Measurements from ENCODE around the gene MINK1. TPM values are rescaled to one million over a fixed set of nuclear protein-coding genes. Genes with fewer than 3 reads are reported as not detected.
"Not testable (repeated sequence)": the region's sequence is repeated elsewhere in the genome, so short reads cannot be mapped to it uniquely, and the experiment has no call there.

Gene MINK1
- polyA plus RNA-seq, 3 donors, result 51.6 to 60.6 (median 52.2) TPM

DNA sequence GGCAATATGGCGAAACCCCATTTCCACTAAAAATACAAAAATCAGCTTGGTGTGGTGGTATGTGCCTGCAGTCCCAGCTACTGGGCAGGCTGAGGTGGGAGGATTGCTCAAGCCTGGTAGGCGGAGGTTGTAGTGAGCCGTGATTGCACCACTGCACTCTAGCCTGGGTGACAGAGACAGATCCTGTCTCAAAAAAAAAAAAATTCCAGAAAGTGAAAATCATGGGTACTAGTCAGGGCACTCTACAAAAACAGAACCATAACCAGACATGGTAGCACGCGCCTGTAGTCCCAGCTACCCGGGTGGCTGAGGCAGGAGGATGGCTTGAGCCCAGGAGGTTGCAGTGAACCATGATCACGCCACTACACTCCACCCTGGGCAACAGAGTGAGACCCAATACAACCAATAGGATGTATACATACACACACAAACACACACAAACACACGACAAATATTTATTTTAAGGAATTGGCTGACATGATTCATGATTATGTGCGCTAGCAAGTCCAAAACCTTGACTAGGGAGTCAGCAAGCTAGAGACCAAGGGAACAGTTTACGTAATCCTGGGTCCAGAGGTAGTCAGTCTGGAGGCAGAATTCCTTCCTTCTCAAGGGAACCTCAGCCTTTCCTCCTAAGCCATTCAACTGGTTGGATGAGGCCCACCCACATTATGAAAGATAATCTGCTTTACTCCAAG, 87.4 kb downstream of the MINK1 start:
- DNase-seq (ENCODE audit: low read depth in 3 of 3, low spot score in 2 of 3), result no peak

DNA sequence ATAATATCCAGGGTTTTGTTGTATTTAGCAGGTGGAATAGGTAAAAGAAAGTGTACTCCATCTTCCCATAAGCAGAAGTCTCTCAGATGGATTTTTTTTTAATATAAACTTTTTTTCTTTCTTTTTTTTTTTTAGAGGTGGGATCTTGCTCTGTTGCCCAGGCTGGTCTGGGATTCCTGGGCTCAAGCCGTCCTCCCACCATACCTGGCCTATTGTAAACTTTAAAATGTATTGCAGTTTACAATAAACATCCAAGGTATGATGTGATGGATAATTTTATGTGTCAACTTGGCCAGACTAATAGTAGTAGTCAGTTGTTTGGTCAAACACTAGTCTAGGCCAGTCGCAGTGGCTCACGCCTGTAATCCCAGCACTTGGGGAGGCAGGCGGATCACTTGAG, 88.2 kb downstream of the MINK1 start:
- no peak for DNase-seq (ENCODE audit: low read depth in 3 of 3, low spot score in 2 of 3)

DNA sequence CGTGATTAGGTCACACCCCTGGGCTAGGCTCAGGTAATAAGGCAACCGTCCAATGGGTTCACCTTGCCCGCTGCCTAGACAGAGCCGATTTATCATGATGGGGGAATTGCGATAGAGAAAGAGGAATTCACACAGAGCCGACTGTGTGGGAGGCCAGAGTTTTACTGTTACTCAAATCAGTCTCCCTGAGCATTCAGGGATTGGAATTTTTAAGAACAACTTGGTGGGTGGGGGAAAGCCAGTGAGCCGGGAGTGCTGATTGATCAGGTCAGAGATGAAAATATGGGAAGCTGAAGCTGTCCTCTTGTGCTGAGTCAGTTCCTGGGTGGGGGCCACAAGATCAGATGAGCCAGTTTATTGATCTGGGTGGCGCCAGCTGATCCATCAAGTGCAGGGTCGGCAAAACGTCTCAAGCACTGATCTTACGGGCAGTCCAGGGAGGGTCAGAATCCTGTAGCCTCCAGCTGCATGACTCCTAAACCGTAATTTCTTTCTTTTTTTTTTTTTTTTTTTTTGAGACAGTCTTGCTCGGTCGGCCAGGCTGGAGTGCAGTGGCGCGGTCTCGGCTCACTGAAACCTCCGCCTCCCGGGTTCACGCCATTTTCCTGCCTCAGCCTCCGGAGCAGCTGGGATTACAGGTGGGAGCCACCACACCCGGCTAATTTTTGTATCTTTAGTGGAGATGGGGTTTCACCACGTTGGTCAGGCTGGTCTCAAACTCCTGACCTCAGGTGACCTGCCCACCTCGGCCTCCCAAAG, 93.6 kb downstream of the MINK1 start:
- DNase-seq (ENCODE audit: low read depth in 3 of 3, low spot score in 2 of 3), result not testable (repeated sequence)

DNA sequence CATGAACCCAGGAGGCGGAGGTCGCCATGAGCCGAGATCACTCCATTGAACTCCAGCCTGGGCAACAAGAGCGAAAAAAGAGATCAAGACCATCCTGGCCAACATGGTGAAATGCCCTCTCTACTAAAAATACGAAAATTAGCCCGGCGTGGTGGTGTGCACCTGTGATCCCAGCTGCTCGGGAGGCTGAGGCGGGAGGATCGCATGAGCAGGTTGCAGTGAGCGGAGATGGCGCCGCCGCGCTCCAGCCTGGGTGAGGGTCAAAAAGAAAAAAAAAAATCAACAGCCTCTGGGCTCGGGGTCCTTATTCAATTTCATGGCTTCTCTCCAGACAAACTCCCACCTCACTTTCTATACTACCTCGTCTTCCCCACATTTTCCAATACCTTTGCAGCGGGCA, 95.7 kb downstream of the MINK1 start:
- no peak for DNase-seq (ENCODE audit: low read depth in 3 of 3, low spot score in 2 of 3)

DNA sequence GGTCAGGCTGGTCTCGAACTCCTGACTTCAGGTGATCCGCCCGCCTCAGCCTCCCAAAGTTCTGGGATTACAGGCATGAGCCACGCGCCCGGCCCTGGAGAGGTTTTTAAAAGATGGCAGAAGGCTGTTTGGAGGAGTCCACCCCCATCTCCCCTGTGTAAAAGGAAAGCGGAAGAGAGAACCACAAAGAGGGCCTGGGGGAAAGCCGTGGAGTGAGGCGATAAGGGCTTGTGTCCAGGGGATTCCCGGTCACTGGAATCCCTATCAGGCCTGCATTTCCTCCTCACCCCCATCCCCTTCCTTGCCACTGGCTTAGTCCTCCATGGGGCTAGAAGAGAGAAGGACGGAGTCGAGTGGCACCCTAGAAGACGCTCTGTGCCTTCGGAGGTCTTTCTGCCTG, 98.8 kb downstream of the MINK1 start, which contains the start of gene GP1BA:
Gene GP1BA, plus strand, starts transcription at position 315 of the 400 bp plus-strand sequence. CDS start 328 bp downstream, outside the sequence.
- DNase-seq (ENCODE audit: low read depth in 3 of 3, low spot score in 2 of 3), result no peak

DNA sequence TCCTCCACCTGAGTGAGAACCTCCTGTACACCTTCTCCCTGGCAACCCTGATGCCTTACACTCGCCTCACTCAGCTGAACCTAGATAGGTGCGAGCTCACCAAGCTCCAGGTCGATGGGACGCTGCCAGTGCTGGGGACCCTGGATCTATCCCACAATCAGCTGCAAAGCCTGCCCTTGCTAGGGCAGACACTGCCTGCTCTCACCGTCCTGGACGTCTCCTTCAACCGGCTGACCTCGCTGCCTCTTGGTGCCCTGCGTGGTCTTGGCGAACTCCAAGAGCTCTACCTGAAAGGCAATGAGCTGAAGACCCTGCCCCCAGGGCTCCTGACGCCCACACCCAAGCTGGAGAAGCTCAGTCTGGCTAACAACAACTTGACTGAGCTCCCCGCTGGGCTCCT, 99.6 kb downstream of the MINK1 start:
- DNase-seq (ENCODE audit: low read depth in 3 of 3, low spot score in 2 of 3), result no peak

DNA sequence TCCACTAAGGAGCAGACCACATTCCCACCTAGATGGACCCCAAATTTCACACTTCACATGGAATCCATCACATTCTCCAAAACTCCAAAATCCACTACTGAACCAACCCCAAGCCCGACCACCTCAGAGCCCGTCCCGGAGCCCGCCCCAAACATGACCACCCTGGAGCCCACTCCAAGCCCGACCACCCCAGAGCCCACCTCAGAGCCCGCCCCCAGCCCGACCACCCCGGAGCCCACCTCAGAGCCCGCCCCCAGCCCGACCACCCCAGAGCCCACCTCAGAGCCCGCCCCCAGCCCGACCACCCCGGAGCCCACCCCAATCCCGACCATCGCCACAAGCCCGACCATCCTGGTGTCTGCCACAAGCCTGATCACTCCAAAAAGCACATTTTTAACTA, 100.5 kb downstream of the MINK1 start:
- DNase-seq (ENCODE audit: low read depth in 3 of 3, low spot score in 2 of 3), result no peak

DNA sequence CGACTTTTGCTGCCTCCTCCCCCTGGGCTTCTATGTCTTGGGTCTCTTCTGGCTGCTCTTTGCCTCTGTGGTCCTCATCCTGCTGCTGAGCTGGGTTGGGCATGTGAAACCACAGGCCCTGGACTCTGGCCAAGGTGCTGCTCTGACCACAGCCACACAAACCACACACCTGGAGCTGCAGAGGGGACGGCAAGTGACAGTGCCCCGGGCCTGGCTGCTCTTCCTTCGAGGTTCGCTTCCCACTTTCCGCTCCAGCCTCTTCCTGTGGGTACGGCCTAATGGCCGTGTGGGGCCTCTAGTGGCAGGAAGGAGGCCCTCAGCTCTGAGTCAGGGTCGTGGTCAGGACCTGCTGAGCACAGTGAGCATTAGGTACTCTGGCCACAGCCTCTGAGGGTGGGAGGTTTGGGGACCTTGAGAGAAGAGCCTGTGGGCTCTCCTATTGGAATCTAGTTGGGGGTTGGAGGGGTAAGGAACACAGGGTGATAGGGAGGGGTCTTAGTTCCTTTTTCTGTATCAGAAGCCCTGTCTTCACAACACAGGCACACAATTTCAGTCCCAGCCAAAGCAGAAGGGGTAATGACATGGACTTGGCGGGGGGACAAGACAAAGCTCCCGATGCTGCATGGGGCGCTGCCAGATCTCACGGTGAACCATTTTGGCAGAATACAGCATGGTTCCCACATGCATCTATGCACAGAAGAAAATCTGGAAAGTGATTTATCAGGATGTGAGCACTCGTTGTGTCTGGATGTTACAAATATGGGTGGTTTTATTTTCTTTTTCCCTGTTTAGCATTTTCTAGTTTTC, 101.2 kb downstream of the MINK1 start:
- no peak for DNase-seq (ENCODE audit: low read depth in 3 of 3, low spot score in 2 of 3)

DNA sequence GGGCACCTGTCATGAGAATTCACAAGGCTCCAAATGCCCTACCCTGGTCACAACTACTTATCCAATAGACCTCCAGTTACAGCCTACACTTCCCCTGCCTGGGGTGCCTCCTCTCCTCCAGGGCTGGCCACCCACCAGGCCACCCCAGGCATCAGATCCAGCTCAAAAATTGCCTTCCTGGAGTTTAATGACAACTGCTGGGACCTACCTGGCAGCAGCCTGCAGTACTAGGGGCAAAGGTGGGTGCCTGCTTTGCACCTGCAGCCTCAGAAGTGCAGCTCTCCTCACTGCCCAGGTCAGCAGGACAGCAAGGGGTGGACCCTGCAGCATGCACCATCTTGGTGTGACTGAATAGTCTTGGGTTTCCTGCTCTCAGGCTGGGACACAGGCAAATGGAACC, 102.5 kb downstream of the MINK1 start:
- DNase-seq (ENCODE audit: low read depth in 3 of 3, low spot score in 2 of 3), result no peak

DNA sequence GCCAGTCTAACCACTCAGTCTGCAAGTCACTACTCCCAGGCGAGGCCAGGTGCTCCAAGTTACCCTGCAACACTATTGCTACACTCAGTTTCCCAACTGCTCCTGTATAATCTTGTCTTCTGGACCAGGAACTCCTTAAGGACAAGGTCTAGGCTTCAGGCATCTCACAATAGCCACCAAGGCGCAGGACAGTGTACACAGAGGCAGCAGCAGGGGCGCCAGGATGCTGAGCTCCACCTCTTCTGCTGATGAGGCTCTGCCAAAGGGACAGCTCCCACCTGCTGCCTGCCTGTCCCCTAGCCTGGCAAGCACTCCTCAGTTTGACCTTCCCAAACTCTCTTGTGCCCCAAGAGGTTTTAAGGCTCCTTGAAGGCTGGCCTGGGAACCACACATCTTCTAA, 103.3 kb downstream of the MINK1 start:
- no peak for DNase-seq (ENCODE audit: low read depth in 3 of 3, low spot score in 2 of 3)

DNA sequence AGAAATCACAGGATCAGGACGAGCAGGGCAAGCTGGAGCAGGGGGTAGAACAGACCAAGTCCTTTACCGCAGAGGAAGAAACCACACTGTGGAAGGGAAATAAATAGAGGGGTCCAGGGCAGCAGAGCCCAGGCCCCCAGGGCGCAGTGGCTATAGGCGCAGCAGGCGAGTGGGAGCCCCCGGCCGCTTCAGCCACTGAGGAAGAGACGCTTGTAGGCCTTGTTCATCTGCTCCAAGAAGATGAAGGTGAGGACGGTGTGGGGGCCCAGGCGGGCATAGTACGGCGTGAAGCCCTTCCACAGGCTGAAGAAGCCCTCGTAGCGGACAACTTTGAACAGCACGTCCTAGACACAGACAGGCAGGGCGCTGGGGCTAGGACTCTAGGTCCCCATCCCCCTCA, 104.4 kb downstream of the MINK1 start:
- no peak for DNase-seq (ENCODE audit: low read depth in 3 of 3, low spot score in 2 of 3)

DNA sequence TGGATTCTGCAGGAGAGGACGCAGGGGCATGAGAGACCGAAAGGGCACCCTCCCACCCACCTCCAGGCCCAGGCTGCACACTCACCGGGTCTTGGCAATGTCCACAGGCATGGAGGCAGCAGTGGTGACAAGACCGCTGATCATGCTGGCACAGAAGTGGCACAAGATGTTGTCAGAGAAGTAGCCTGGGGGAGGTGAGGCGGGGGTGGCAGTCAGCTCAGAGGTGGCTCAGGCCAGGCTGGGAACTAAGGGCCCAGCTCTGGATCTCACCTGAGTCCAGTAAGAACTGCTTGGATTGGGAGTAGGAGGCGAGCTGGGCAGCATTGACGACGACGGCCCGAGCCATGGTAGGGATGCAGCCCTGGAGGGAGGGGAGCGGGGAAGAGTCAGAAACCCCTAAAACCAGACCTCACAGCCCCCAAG, 104.9 kb downstream of the MINK1 start:
- no peak for DNase-seq (ENCODE audit: low read depth in 3 of 3, low spot score in 2 of 3)

DNA sequence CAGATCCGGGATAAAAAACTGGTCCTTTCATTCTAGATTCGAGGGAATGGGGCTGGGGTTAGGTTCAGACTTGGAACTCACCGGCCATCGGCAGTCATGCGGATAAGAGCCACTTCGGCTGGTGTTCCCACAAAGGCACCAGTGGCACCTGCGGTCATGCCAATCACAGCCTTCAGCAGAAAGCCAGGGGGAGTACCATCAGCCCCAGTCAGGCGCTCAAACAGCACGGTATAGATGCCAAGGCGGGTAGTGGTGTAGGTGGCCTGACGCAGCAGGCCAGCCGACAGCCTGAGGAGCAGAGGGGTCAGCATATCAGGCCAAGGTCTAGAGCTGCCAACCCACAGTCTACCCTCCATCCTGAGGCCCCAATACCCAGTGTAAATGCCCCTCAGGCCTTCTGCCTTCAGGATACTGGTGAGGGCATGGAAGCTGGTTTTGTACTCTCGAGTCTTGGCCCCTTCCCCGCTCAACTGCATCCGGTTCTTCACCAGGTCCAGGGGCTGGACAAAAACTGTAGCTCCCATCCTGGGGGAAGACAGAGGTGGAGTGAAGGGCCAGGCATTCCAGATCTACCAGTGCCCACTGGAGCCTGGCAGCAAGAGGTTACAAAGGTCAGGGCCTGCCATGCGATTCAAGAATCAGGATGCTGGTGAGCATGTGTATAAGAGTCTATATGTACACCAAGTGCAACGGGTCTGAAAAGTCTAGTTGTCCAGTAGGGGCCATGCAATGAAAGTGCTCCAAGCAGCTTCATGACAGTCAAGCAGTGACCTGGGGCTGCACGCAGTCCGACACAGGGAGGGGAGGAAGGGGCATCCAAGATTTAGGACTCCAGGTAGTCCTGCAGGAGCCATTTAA, 105.8 kb downstream of the MINK1 start:
- no peak for DNase-seq (ENCODE audit: low read depth in 3 of 3, low spot score in 2 of 3)

DNA sequence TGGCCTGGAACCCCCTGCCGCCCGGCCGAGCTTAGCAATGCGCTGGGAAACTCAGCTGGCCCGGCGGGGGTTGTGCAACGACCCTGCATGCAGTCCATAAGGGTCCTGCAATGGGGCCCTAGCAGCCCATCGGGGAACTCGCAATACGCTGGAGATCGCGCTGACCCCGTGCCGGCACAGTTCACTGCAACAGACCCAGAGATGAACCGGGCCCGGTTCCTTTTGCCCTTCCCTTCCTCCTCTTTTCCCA, 106.3 kb downstream of the MINK1 start:
- no peak for DNase-seq (ENCODE audit: low read depth in 3 of 3, low spot score in 2 of 3)

DNA sequence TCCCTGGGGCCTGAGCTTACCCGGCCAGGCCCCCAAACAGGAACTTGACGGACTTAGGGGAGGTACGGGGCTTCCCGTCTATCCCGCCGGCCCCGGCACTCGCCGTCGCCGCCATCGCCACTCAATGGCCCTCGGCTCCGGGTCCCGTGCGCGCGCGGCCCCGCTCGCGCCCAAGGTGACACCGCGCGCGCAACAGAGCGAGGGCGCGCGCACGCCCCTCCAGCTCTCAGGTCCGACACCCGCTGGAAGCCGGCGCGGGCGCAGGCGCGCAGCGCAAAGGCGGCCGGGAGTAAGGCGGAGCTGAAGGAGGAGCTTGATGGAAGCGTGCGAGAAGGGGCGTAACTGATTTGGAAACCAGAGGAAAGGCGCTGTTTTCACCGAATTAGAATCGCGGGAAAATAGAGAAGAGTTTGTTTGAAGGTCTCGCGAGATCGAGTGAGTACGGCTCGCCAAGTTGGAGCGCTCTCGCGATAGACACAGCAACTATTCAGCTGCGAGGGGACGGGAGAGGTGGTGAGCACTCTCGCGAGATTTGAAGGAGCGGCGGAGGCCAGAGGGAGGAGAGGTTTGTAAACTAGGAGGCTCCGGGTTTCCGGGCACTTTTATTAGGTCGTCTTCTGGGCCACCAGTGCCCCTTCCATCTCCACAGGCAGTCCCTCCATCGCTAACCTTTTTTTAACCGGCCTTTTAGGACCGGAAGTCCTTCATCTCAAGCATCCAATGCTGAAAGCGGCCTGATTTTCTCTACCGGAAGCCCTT, 106.8 kb downstream of the MINK1 start, which contains the start of the genes RNF167 and SLC25A11:
Gene RNF167, plus strand, starts transcription at position 473 of the 759 bp plus-strand sequence. CDS start 642 bp downstream, outside the sequence.
Gene SLC25A11, minus strand, starts transcription at position 251 of the 759 bp plus-strand sequence. Its CDS starts 136 bp downstream, at position 115.
- peak; percentile 98 to 99 (median 99) for DNase-seq (ENCODE audit: low read depth in 3 of 3, low spot score in 2 of 3)

DNA sequence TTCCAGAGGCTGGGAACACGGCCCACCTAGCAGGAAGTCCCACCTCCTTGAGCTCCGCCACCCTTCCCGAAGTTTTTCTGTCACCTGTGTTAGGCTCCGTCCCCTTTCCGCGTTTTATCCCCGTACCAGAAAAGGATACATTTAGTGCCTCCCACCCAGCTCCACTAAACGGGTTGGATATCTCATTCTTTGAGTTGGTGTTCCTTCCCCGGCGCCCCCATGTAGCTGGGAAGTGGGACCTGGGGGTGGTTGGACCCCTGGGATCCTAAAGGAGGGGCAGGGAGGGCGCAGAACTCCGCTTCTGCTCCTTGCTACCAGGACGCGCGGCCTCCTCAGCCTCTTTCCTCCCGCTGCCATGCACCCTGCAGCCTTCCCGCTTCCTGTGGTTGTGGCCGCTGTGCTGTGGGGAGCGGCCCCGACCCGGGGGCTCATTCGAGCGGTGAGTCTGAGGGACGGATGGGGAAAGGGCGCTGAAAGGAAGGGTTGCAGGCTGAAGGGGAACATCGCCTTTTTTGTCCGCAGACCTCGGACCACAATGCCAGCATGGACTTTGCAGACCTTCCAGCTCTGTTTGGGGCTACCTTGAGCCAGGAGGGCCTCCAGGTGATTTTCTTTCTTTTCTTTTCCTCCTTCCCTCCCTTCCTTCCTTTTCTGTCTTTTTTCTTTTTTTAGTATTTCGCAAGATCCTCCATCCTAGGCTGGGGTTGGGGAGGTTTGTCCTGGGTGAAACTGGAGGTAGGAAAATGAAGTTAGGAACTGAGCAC, 107.6 kb downstream of the MINK1 start:
- no peak for DNase-seq (ENCODE audit: low read depth in 3 of 3, low spot score in 2 of 3)

DNA sequence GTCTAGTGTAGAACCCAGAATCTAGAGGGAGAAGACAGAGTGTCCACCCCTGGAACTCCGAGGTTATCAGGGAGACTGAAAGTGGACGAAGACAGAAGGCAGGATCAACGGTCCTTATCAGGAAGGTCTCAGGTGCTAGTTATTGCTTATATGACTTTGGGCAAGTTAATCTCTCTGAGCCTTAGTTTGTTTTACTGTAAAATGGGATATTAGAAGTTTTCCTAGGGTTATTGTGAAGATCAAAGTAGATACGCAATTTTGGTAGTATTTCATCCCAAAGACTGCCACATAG, 108.1 kb downstream of the MINK1 start:
- no peak for DNase-seq (ENCODE audit: low read depth in 3 of 3, low spot score in 2 of 3)

DNA sequence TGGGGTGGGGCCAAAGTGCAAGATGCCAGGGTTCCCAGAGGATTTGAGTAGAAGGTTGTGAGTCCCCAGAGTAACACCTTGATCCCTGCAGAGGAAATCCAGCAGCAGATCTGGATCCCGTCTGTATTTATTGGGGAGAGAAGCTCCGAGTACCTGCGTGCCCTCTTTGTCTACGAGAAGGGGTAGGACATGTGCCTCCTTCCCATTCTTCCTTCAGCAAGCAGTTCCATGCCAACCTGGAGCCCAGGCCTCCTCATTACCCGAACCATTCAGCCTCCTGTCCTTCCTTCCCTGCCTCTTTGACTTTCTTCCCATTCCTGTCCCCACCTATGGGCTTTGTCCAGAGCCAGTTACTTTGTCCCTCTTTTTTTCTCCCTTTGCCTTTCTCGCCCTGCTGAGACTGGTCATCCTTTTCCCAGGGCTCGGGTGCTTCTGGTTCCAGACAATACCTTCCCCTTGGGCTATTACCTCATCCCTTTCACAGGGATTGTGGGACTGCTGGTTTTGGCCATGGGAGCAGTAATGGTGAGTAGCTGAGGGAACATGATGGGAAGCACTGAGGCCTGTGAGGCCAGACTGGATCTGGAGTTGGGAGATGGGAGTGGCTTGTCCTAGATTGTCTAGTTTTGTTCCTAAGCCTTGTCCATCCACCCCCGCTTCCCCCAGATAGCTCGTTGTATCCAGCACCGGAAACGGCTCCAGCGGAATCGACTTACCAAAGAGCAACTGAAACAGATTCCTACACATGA, 109.8 kb downstream of the MINK1 start:
- no peak for DNase-seq (ENCODE audit: low read depth in 3 of 3, low spot score in 2 of 3)

Measured in right renal cortex interstitium (tissue), 3 donors.